ENCODE measurements around the gene LSM2.

Gene LSM2

GRCh38 chr6:31799781-31800180 is 7.0 kb downstream of the LSM2 start:
- Histone ChIP-seq H3K9me3 (no peaks in the 10 kb centered on the region), H3K4me3 (no peak overlapping the region), H3K27ac (peak overlapping the region; percentile 70), H3K36me3 (peaks cover 0 to 34% (median 0%) of the 10 kb centered on the region in 3 donors), H3K27me3 (no peaks in the 10 kb centered on the region), H3K4me1 (peaks cover 4 to 25% (median 15%) of the 10 kb centered on the region in 4 donors)
- no peak for TF ChIP-seq CTCF (IDR thresholded peaks at IDR 0.05)
- DNase-seq = peak in 1 of 2 donors; percentile 80
- intact Hi-C loops (cut with DNase I; ENCODE audit: low total_unique reads) = no loop called here

GRCh38 chr6:31797588-31797987 is 9.2 kb downstream of the LSM2 start:
- H3K27ac ChIP-seq = peak overlapping the region in 1 of 2 donors; percentile 10
- DNase-seq = no peak
- intact Hi-C loops (cut with DNase I; ENCODE audit: low total_unique reads) = no loop called here

GRCh38 chr6:31796993-31797385 is 9.8 kb downstream of the LSM2 start:
- Histone ChIP-seq H3K4me1 (peaks cover 4 to 39% (median 23%) of the 10 kb centered on the region in 4 donors), H3K36me3 (peaks cover 0 to 32% (median 3%) of the 10 kb centered on the region in 3 donors), H3K4me3 (no peak overlapping the region), H3K27me3 (no peaks in the 10 kb centered on the region), H3K9me3 (no peaks in the 10 kb centered on the region), H3K27ac (peak overlapping the region in 1 of 2 donors; percentile 89)
- no peak for TF ChIP-seq CTCF (IDR thresholded peaks at IDR 0.05)
- intact Hi-C loops (cut with DNase I; ENCODE audit: low total_unique reads) = no loop called here
- no peak for DNase-seq

More at GRCh38 chr6:31797588-31797987, 9.2 kb downstream of the LSM2 start:
- Histone ChIP-seq H3K36me3 (peaks cover 0 to 32% (median 0%) of the 10 kb centered on the region in 3 donors), H3K27me3 (no peaks in the 10 kb centered on the region), H3K4me3 (no peak overlapping the region), H3K4me1 (peaks cover 4 to 39% (median 23%) of the 10 kb centered on the region in 4 donors), H3K9me3 (no peaks in the 10 kb centered on the region)
- no peak for TF ChIP-seq CTCF (IDR thresholded peaks at IDR 0.05)

GRCh38 chr6:31795616-31796298 is 11.0 kb downstream of the LSM2 start, which contains the start of gene VARS1:
TSS of gene VARS1 (minus strand) at chr6:31795752. CDS start at chr6:31795217, 535 bp downstream.
- Histone ChIP-seq H3K27me3 (no peaks in the 10 kb centered on the region), H3K4me3 (peak within 1 kb of the TSS; percentile 79 to 86), H3K36me3 (peaks cover 0 to 34% (median 10%) of the 10 kb centered on the region in 3 donors), H3K27ac (peak within 1 kb of the TSS; percentile 89 to 93), H3K4me1 (peaks cover 4 to 39% (median 23%) of the 10 kb centered on the region in 4 donors), H3K9me3 (no peaks in the 10 kb centered on the region)
- intact Hi-C loops (cut with DNase I; ENCODE audit: low total_unique reads) = no loop called here
- peak; percentile 84 to 95 for TF ChIP-seq CTCF (IDR thresholded peaks at IDR 0.05)
- peak; percentile 87 to 96 for DNase-seq

- intact Hi-C loops (cut with DNase I; ENCODE audit: low total_unique reads) = loop anchor here (5.0 kb wide), 1 partner anchor 53 kb away; the partner anchor contains the start of gene MSH5
- peak overlapping the region; percentile 89 to 93 for H3K27ac ChIP-seq
- no peaks in the 10 kb centered on the region for H3K9me3 ChIP-seq
- TF ChIP-seq CTCF (IDR thresholded peaks at IDR 0.05) = no peak
- H3K4me1 ChIP-seq = peaks cover 4 to 35% (median 21%) of the 10 kb centered on the region in 4 donors
- DNase-seq = no peak
- H3K36me3 ChIP-seq = peaks cover 0 to 36% (median 10%) of the 10 kb centered on the region in 3 donors
- H3K4me3 ChIP-seq = peak overlapping the region; percentile 79 to 86
- no peaks in the 10 kb centered on the region for H3K27me3 ChIP-seq
Observed at GRCh38 chr6:31794866-31795615, 11.7 kb downstream of the LSM2 start.
